ENCODE measurements around the gene PRKAR1B.

DNA sequence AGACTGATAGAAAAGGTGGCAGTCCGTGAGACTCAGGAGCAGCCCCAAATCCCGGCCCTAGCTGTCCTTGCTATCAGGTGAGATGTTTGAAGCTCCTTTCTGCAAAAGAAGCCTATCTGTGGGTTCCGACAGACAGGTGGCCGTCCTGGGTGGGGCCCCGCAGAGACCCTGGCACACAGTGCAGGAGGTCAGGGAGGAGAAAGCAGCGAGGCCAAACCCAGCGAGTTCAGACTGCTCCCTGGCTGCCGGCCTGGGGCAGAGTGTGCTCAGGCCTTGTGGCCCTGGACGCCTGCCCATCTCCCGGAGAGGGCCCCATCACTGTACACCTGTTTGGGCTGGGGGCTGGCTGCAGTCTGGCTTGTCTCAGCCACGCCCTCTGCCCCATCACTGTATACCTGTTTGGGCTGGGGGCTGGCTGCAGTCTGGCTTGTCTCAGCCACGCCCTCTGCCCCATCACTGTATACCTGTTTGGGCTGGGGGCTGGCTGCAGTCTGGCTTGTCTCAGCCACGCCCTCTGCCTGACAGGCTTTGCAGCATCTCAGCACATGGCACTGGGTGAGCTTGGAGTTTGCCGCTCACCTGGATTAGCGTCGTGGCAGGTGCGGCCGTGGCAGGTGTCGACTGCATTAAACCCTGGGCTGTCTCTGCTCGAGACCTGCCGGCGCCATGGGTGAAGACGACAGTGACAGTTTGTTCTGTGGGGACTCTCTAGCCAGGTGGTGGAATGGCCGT is 11.8 kb upstream of the PRKAR1B start:
- no peak for TF ChIP-seq EZH2 (IDR thresholded peaks at IDR 0.05; ENCODE audit: insufficient read depth, low read length)
- TF ChIP-seq, protein P1, sequence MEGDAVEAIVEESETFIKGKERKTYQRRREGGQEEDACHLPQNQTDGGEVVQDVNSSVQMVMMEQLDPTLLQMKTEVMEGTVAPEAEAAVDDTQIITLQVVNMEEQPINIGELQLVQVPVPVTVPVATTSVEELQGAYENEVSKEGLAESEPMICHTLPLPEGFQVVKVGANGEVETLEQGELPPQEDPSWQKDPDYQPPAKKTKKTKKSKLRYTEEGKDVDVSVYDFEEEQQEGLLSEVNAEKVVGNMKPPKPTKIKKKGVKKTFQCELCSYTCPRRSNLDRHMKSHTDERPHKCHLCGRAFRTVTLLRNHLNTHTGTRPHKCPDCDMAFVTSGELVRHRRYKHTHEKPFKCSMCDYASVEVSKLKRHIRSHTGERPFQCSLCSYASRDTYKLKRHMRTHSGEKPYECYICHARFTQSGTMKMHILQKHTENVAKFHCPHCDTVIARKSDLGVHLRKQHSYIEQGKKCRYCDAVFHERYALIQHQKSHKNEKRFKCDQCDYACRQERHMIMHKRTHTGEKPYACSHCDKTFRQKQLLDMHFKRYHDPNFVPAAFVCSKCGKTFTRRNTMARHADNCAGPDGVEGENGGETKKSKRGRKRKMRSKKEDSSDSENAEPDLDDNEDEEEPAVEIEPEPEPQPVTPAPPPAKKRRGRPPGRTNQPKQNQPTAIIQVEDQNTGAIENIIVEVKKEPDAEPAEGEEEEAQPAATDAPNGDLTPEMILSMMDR (IDR thresholded peaks at IDR 0.05; ENCODE audit: insufficient read depth, low read depth, low read length): no peak

Data from astrocyte (in vitro differentiated cells and primary cell).